ENCODE measurements around the gene NUDT1.

The NUDT1 gene

GRCh38 chr7:2200584-2200980 is 41.4 kb upstream of the NUDT1 start (continued):
- TF ChIP-seq ZNF274 (IDR thresholded peaks at IDR 0.05; ENCODE audit: low read length) (no peak), ZNF274 (tag by site-specific recombination; IDR thresholded peaks at IDR 0.05; ENCODE audit: borderline replicate concordance) (no peak)

GRCh38 chr7:2201128-2201527 is 40.9 kb upstream of the NUDT1 start:
- POLR2A ChIA-PET = no interaction called here
- no peak overlapping the region for H3K4me3 ChIP-seq (ENCODE audit: low read depth, low read length)
- TF ChIP-seq ZSCAN4 (tag by site-specific recombination; IDR thresholded peaks at IDR 0.05) (no peak), IKZF3 (tag by site-specific recombination; IDR thresholded peaks at IDR 0.05) (no peak), ZNF664 (tag by site-specific recombination; IDR thresholded peaks at IDR 0.05) (no peak), ZNF571 (tag by site-specific recombination; IDR thresholded peaks at IDR 0.05) (no peak), ZNF549 (tag by site-specific recombination; IDR thresholded peaks at IDR 0.05) (no peak), ZNF623 (tag by site-specific recombination; IDR thresholded peaks at IDR 0.05) (no peak), ZNF510 (tag by site-specific recombination; IDR thresholded peaks at IDR 0.05; ENCODE audit: insufficient replicate concordance) (no peak), OVOL3 (tag by site-specific recombination; IDR thresholded peaks at IDR 0.05) (no peak), ZNF791 (tag by site-specific recombination; IDR thresholded peaks at IDR 0.05) (no peak), ZNF701 (tag by site-specific recombination; IDR thresholded peaks at IDR 0.05) (no peak), REST (tag by site-specific recombination; IDR thresholded peaks at IDR 0.05) (no peak), SP7 (tag by site-specific recombination; IDR thresholded peaks at IDR 0.05) (no peak)
- no peaks in the 10 kb centered on the region for H3K9me3 ChIP-seq (ENCODE audit: control insufficient read depth, insufficient read depth, low read depth, low read length)
- H3K27ac ChIP-seq (ENCODE audit: extremely low read depth, low read depth, low read length) = no peak overlapping the region
- no peaks in the 10 kb centered on the region for H3K4me1 ChIP-seq (ENCODE audit: control insufficient read depth, insufficient read depth, low read length)
- CTCF ChIA-PET = no interaction called here
- peaks cover 0 to 79% of the 10 kb centered on the region in 2 experiments; a peak in 1 of 3 replicates for H3K36me3 ChIP-seq (ENCODE audit: control insufficient read depth in 2 of 2, insufficient read depth in 1 of 2, low read length in 2 of 2)

GRCh38 chr7:2201686-2202360 is 40.2 kb upstream of the NUDT1 start:
- no peaks in the 10 kb centered on the region for H3K9me3 ChIP-seq (ENCODE audit: control insufficient read depth, insufficient read depth, low read depth, low read length)
- H3K4me3 ChIP-seq (ENCODE audit: low read depth, low read length) = no peak overlapping the region
- no peaks in the 10 kb centered on the region for H3K4me1 ChIP-seq (ENCODE audit: control insufficient read depth, insufficient read depth, low read length)
- H3K36me3 ChIP-seq (ENCODE audit: control insufficient read depth in 2 of 2, insufficient read depth in 1 of 2, low read length in 2 of 2) = peaks cover 0 to 77% of the 10 kb centered on the region in 2 experiments; a peak in 1 of 3 replicates
- no peak overlapping the region for H3K27ac ChIP-seq (ENCODE audit: extremely low read depth, low read depth, low read length)
- ChIA-PET POLR2A (no interaction called here), CTCF (interaction anchor here (0.6 kb wide), 1 partner anchor 81 kb away, joined by 4 read pairs; no protein-coding TSS in a partner anchor)
- TF ChIP-seq ZNF488 (tag by site-specific recombination; IDR thresholded peaks at IDR 0.05) = no peak
- peak; percentile 45 for TF ChIP-seq KLF1 (tag by site-specific recombination; IDR thresholded peaks at IDR 0.05)
- no peak for TF ChIP-seq ZNF600 (tag by site-specific recombination; IDR thresholded peaks at IDR 0.05)
- no peak for TF ChIP-seq ZNF391 (tag by site-specific recombination; IDR thresholded peaks at IDR 0.05; ENCODE audit: borderline replicate concordance, low read depth)
- TF ChIP-seq EGR2 (tag by site-specific recombination; IDR thresholded peaks at IDR 0.05; ENCODE audit: low read depth) = peak; percentile 19; the same call in 1 of the 2 replicates
- no peak for TF ChIP-seq HOXA7 (CRISPR knock-in tag; IDR thresholded peaks at IDR 0.05; ENCODE audit: borderline replicate concordance)
- no peak for TF ChIP-seq ZNF274 (IDR thresholded peaks at IDR 0.05; ENCODE audit: low read length)
- TF ChIP-seq ZNF274 (tag by site-specific recombination; IDR thresholded peaks at IDR 0.05; ENCODE audit: borderline replicate concordance) = no peak
- no peak for TF ChIP-seq ZNF174 (tag by site-specific recombination; IDR thresholded peaks at IDR 0.05)
- no peak for TF ChIP-seq ZNF26 (tag by site-specific recombination; IDR thresholded peaks at IDR 0.05)
- no peak for TF ChIP-seq KLF10 (tag by site-specific recombination; IDR thresholded peaks at IDR 0.05)
- no peak for TF ChIP-seq PATZ1 (tag by site-specific recombination; IDR thresholded peaks at IDR 0.05)

All from HEK293 (cell line).